DOHH2 (cell line): ENCODE results near the gene SH3RF2.

ENCODE experiments used
- H3F3A ChIP-seq: fragments of 200-600 bp; sonication (generic), shearing (Covaris generic); 2 replicates; pipeline ENCODE4 v1.6.0; 2016; ENCODE audit warnings: antibody characterized with exemption, mild to moderate bottlenecking; ENCODE audit not compliant: control insufficient read depth, insufficient read depth
- H3K27ac ChIP-seq: fragments of 200-600 bp; sonication (generic); 2 replicates; pipeline ENCODE4 v1.5.1; 2014; ENCODE audit warnings: low read depth, mild to moderate bottlenecking, low read length, moderate library complexity
- H3K27me3 ChIP-seq: fragments of 200-600 bp; sonication (generic); 2 replicates; pipeline ENCODE4 v1.6.1; 2014; ENCODE audit warnings: mild to moderate bottlenecking, low read length, mixed read lengths; ENCODE audit not compliant: control insufficient read depth
- H3K36me3 ChIP-seq: fragments of 200-600 bp; sonication (generic); 2 replicates; pipeline ENCODE4 v1.6.1; 2014; ENCODE audit warnings: mild to moderate bottlenecking, low read length, moderate library complexity, mixed read lengths; ENCODE audit not compliant: control insufficient read depth
- H3K4me1 ChIP-seq: fragments of 200-600 bp; sonication (generic); 2 replicates; pipeline ENCODE4 v1.6.1; 2014; ENCODE audit warnings: mild to moderate bottlenecking, low read length, mixed read lengths; ENCODE audit not compliant: control insufficient read depth
- H3K4me2 ChIP-seq: fragments of 200-600 bp; sonication (generic); 2 replicates; pipeline ENCODE4 v1.6.0; 2014; ENCODE audit warnings: mild to moderate bottlenecking, low read length, moderate library complexity
- H3K4me3 ChIP-seq: fragments of 200-600 bp; sonication (generic); 2 replicates; pipeline ENCODE4 v1.5.1; 2014; ENCODE audit warnings: mild to moderate bottlenecking, low read length, mixed read lengths
- H3K79me2 ChIP-seq: fragments of 200-600 bp; sonication (generic); 2 replicates; pipeline ENCODE4 v1.6.1; 2014; ENCODE audit warnings: mild to moderate bottlenecking, low read length, mixed read lengths; ENCODE audit not compliant: control insufficient read depth
- H3K9me2 ChIP-seq: fragments of 200-600 bp; sonication (generic); replicated peaks from 2 replicates; pipeline ENCODE4 v1.6.1; 2014; ENCODE audit warnings: mild to moderate bottlenecking, low read length, mixed read lengths; ENCODE audit not compliant: control insufficient read depth
- H3K9me3 ChIP-seq: fragments of 200-600 bp; sonication (generic); 2 replicates; pipeline ENCODE4 v1.6.1; 2014; ENCODE audit warnings: antibody characterized with exemption, low read length, mixed read lengths; ENCODE audit not compliant: control insufficient read depth, insufficient read depth
- H4K20me1 ChIP-seq: fragments of 200-600 bp; sonication (generic); 2 replicates; pipeline ENCODE4 v1.6.0; 2014; ENCODE audit warnings: low read depth, mild to moderate bottlenecking, antibody characterized with exemption, low read length, moderate library complexity; ENCODE audit not compliant: control insufficient read depth, insufficient read depth
- EZH2phosphoT487 ChIP-seq: fragments of 200-600 bp; sonication (generic); IDR thresholded peaks from 2 replicates; pipeline ENCODE4 v1.6.1; 2017; ENCODE audit warnings: borderline replicate concordance, mild to moderate bottlenecking, antibody characterized with exemption, low read length, moderate library complexity, mixed read lengths
- TF ChIP-seq, protein P1 (sequence below): fragments of 200-600 bp; sonication (generic); IDR thresholded peaks from one replicate; pipeline ENCODE4 v1.5.1; 2014; ENCODE audit warnings: antibody characterized with exemption, mild to moderate bottlenecking, low read depth, low read length; ENCODE audit not compliant: poor library complexity, severe bottlenecking

Gene SH3RF2

DNA sequence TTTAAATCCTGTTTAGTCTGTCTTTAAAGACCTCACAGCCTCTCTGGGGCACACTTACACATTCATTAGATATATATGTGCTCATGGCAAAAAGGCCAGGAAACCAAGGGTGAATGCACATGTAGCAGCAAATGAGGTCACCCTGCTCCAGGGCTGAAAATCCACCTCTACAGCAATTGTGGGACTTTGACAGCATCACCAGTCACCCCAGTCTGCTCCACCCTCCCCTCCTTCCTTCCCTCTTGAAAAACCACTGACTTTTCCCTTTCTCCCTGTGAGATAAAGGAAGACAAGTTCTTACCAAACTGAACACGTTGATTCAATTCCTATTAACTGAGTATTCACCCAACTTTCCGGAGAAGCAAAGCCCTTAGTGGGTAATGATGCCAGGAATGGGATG lies 15.2 kb upstream of the SH3RF2 start:
- Histone ChIP-seq H3K9me2 (no peaks in the 10 kb centered on the region), H3K36me3 (no peaks in the 10 kb centered on the region), H4K20me1 (no peaks in the 10 kb centered on the region), H3K79me2 (no peaks in the 10 kb centered on the region), H3K4me3 (no peak overlapping the region), H3K27ac (no peak overlapping the region), H3F3A (no peaks in the 10 kb centered on the region), H3K27me3 (no peaks in the 10 kb centered on the region), H3K4me2 (no peak overlapping the region), H3K4me1 (no peaks in the 10 kb centered on the region), H3K9me3 (no peaks in the 10 kb centered on the region)
- TF ChIP-seq EZH2phosphoT487: no peak
- TF ChIP-seq, protein P1, sequence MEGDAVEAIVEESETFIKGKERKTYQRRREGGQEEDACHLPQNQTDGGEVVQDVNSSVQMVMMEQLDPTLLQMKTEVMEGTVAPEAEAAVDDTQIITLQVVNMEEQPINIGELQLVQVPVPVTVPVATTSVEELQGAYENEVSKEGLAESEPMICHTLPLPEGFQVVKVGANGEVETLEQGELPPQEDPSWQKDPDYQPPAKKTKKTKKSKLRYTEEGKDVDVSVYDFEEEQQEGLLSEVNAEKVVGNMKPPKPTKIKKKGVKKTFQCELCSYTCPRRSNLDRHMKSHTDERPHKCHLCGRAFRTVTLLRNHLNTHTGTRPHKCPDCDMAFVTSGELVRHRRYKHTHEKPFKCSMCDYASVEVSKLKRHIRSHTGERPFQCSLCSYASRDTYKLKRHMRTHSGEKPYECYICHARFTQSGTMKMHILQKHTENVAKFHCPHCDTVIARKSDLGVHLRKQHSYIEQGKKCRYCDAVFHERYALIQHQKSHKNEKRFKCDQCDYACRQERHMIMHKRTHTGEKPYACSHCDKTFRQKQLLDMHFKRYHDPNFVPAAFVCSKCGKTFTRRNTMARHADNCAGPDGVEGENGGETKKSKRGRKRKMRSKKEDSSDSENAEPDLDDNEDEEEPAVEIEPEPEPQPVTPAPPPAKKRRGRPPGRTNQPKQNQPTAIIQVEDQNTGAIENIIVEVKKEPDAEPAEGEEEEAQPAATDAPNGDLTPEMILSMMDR: no peak

DNA sequence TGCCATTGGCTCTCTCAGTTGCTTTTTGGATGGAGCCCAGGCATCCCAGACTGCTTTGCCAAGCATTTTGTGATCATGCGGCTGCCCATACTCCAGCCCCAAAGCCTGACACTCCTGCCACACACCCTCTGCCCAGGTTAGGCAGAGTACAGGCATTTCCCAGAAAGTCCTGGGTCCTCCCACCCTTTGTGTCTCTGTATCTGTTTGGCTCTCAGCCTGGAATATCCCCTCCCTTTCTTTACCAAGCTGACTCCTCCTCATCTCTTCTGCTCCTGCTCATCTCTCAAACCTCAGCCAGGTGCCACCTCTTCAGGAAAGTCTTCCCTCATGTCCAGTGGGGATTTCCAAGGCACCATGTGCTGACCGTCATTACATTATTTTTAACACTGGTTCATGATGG lies 14.3 kb upstream of the SH3RF2 start:
- H3K4me2 ChIP-seq: no peak overlapping the region
- H3K36me3 ChIP-seq: no peaks in the 10 kb centered on the region
- no peaks in the 10 kb centered on the region for H3K79me2 ChIP-seq
- no peaks in the 10 kb centered on the region for H4K20me1 ChIP-seq
- no peaks in the 10 kb centered on the region for H3K9me3 ChIP-seq
- no peaks in the 10 kb centered on the region for H3F3A ChIP-seq
- H3K4me3 ChIP-seq: no peak overlapping the region
- no peaks in the 10 kb centered on the region for H3K4me1 ChIP-seq
- H3K27ac ChIP-seq: no peak overlapping the region
- H3K27me3 ChIP-seq: no peaks in the 10 kb centered on the region
- H3K9me2 ChIP-seq: no peaks in the 10 kb centered on the region
- TF ChIP-seq EZH2phosphoT487: no peak
- TF ChIP-seq, protein P1: no peak

DNA sequence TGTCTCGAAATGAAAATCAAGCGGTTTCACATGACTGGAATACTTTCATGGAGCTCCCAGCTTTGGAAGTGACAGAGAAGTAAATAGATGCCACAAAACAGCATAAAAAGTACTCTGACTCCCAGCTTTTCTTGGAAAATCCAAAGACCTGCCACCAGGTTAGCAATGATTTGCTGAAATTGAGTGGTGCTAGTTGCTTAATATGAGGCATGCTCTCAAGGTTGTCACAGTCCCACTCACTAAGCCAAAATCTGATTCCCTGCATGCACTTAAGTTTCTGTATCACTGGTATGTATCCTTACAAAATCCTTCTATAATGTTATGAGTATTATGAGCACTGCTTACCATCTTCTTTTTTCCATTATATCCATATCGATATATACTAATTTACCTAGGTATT lies 13.0 kb upstream of the SH3RF2 start:
- Histone ChIP-seq H3K9me2 (no peaks in the 10 kb centered on the region), H3K79me2 (no peaks in the 10 kb centered on the region), H3K27me3 (no peaks in the 10 kb centered on the region), H3K36me3 (no peaks in the 10 kb centered on the region), H4K20me1 (no peaks in the 10 kb centered on the region), H3K9me3 (no peaks in the 10 kb centered on the region), H3K4me2 (no peak overlapping the region), H3K4me1 (no peaks in the 10 kb centered on the region), H3K27ac (no peak overlapping the region), H3F3A (no peaks in the 10 kb centered on the region), H3K4me3 (no peak overlapping the region)
- no peak for TF ChIP-seq EZH2phosphoT487
- TF ChIP-seq, protein P1: no peak

DNA sequence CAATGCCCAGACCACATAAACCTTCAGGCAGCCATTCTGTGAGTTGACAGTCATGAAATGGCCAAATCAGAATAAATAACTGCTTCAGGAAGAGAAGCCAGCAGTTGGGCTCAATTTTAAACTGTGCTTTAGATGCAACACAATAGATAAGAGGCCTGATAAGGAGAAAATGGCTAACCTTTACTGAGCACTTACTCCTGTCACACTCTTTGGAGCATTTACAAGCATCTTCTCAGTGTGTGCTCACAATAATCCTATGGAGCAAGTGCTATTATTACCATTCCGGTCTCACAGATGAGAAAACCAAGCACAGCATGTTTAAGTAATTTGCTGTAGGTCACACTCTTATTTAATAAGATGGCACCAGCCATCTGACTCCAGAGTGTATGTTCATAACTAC lies 11.5 kb upstream of the SH3RF2 start:
- Histone ChIP-seq H3F3A (no peaks in the 10 kb centered on the region), H3K27ac (no peak overlapping the region), H3K27me3 (no peaks in the 10 kb centered on the region), H3K4me2 (no peak overlapping the region), H3K79me2 (no peaks in the 10 kb centered on the region), H3K4me1 (no peaks in the 10 kb centered on the region), H3K4me3 (no peak overlapping the region), H3K9me2 (no peaks in the 10 kb centered on the region), H3K36me3 (no peaks in the 10 kb centered on the region), H3K9me3 (no peaks in the 10 kb centered on the region), H4K20me1 (no peaks in the 10 kb centered on the region)
- TF ChIP-seq, protein P1: no peak
